ENCODE results near the gene EPHX1.

DNA sequence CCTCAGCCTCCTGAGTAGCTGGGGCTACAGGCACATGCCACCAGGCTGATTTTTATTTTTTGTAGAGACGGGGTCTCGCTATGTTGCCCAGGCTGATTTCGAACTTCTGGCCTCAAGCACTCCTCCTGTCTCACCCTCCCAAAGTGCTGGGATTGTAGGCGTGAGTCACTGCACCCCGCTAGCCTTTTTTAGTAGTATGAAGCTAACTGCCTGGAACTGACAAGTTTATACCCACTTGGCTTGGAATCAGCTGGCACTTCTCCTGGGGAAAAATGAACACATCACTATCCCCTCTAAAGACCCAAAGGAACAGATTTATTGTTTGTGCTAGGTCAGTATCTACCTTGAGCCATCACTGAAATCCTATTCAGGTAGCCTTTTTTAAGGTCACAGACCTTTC is 53.2 kb downstream of the EPHX1 start:
- TF ChIP-seq, protein P1, sequence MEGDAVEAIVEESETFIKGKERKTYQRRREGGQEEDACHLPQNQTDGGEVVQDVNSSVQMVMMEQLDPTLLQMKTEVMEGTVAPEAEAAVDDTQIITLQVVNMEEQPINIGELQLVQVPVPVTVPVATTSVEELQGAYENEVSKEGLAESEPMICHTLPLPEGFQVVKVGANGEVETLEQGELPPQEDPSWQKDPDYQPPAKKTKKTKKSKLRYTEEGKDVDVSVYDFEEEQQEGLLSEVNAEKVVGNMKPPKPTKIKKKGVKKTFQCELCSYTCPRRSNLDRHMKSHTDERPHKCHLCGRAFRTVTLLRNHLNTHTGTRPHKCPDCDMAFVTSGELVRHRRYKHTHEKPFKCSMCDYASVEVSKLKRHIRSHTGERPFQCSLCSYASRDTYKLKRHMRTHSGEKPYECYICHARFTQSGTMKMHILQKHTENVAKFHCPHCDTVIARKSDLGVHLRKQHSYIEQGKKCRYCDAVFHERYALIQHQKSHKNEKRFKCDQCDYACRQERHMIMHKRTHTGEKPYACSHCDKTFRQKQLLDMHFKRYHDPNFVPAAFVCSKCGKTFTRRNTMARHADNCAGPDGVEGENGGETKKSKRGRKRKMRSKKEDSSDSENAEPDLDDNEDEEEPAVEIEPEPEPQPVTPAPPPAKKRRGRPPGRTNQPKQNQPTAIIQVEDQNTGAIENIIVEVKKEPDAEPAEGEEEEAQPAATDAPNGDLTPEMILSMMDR (conservative IDR thresholded peaks at IDR 0.05; ENCODE audit: low read depth, low read length), result no peak
- TF ChIP-seq EZH2 (IDR thresholded peaks at IDR 0.05; ENCODE audit: low read length, unreplicated experiment), result no peak
